Fibroblast of skin of right biceps (primary cell): ENCODE data around the gene KCTD18.

Experiments used
- DNase-seq: peaks from one replicate; pipeline ENCODE4 v3.0.0-alpha.2; 2013

Gene KCTD18

DNA sequence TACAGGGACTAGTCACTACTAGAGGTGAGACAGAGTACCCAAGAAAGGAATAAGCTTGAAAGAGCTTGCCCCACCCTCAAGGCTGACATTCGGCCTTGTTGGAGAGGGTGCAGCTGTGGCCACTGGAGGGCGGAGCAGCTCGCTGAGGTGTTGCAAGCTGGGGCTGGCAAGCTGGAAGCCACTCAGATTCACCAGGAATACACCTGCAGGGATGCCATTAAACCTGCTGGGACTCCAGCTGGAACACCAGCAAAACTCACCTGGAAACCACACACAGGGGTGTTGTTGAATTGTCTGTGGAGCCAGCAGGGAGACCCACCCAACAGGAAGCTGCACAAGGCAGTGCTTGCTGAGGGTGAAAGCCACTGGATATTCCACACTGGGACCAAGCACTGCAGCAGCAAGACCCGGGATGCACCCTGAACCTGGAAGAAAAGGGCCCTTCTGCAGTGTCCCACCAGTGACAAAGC lies 26.1 kb downstream of the KCTD18 start:
- DNase-seq: peak; percentile 15

DNA sequence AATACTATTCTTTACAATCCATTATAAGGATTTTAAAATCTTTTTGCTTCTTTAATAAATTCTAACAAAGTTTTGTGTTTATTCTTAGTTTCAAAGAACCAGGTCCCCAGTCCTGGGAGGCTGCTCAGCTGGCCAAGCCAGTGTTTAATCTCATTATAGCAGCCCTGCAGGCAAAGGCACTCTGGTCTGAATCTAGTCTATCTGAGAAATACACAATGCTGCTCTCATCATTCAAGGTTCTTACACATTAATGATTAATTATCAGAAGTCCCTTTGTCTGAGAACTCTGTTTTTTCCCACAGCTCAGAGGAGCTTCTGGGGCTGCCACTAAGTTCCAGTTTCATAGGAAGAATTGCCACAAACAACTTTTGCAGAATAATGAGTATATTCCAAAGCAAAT lies 27.7 kb downstream of the KCTD18 start:
- no peak for DNase-seq

GRCh38 chr2:200479692-200480265 lies 30.1 kb downstream of the KCTD18 start:
- peak; percentile 82 for DNase-seq

- DNase-seq: no peak
Observed at GRCh38 chr2:200477667-200478131, 32.2 kb downstream of the KCTD18 start.

- no peak for DNase-seq
Observed at GRCh38 chr2:200476836-200477235, 33.0 kb downstream of the KCTD18 start.

GRCh38 chr2:200475795-200476194 lies 34.1 kb downstream of the KCTD18 start:
- DNase-seq: no peak

DNA sequence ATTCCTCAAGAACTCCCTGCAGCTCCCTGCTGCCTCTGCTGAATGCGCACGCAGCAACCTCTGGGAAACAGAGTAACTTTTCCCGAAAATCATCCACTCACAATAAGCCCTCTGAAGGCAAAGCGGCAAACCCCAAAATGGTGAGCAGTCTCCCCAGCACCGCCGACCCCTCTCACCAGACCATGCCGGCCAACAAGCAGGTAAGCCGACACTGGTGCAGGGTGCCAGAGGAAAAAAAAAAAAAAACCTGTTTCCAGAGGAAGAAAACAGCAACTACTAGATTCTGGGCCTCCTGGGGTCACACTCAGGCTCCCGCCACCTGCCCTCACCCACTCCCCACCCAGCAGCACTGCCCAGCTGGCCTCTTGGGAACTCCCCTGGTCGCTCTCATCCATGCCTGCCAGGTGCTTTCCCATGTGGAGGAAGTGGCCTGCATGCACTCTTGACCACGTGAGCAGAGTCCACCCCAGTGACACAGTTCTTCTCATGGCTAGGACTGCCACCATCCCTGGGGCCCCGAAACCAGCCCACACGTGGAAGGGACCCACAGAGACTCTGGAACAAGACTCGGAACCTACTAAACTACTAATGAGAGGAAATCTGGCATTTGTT lies 36.9 kb downstream of the KCTD18 start:
- no peak for DNase-seq

- DNase-seq: no peak
Observed at GRCh38 chr2:200471928-200472645, 37.8 kb downstream of the KCTD18 start.

- peak; percentile 47 for DNase-seq
Observed at GRCh38 chr2:200471324-200471848, 38.5 kb downstream of the KCTD18 start.

DNA sequence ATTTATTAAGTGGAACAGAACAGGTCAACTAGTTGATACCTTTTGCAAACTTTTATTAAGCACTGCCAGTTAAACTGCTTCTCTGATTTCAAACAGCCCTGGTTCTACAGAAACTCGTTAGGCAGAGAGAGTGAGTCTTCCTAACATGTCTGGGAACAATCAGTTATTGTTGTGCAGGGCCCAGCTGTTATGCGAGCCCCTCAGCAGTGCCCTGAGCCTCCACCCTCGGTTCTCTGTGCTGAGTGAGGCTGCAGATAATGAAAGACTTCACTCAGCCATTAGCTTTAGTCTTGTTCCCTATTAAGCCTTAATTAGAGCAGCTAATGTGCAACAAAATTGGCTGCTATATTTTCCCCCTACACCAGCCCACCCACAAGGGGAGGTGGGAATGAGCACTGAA lies 39.6 kb downstream of the KCTD18 start:
- DNase-seq: no peak

GRCh38 chr2:200469708-200470211 lies 40.1 kb downstream of the KCTD18 start:
- DNase-seq: peak; percentile 54

DNA sequence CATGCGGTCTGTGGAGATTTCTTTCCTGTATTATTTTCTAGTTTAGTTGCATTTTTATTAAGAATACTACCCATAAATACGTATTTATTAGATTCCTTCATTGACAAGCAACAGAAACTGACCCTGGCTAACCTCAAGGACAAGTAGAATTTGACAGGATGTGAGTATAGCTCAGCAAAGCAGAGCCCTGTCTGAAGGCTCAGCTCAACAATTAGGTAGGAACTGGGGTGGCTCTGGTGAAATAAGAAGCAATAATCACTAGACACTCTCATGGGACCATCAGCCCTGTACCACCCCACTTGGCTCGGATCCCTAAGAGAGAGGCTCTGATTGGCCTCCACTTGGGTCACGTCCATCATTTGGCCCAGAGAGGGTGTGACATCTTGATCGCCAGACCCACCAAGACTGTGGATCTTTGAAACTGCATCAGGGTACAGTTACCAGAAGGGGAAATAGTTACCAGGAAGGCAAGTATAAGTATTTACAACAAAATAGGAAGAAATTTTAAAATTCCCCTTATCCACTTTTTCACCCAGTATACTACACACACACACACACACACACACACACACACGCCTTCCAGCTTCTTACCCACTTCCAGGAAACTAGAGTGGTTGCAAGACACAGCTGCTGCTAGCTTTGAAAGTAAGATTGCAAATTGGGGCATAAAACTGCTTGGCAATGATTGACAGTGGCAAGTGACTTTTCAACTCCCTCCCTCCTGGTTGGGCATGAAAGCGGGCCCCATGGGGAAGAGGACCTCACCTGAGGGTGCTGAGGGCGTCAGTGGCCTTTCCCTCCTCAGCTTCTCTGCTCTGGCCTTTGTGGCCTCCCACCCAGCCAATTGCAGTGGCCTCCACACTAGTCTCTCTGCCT lies 41.8 kb downstream of the KCTD18 start:
- DNase-seq: no peak

GRCh38 chr2:200466425-200467418 lies 43.1 kb downstream of the KCTD18 start:
- peak; percentile 24 for DNase-seq

- no peak for DNase-seq
Observed at GRCh38 chr2:200463452-200463851, 46.4 kb downstream of the KCTD18 start.

DNA sequence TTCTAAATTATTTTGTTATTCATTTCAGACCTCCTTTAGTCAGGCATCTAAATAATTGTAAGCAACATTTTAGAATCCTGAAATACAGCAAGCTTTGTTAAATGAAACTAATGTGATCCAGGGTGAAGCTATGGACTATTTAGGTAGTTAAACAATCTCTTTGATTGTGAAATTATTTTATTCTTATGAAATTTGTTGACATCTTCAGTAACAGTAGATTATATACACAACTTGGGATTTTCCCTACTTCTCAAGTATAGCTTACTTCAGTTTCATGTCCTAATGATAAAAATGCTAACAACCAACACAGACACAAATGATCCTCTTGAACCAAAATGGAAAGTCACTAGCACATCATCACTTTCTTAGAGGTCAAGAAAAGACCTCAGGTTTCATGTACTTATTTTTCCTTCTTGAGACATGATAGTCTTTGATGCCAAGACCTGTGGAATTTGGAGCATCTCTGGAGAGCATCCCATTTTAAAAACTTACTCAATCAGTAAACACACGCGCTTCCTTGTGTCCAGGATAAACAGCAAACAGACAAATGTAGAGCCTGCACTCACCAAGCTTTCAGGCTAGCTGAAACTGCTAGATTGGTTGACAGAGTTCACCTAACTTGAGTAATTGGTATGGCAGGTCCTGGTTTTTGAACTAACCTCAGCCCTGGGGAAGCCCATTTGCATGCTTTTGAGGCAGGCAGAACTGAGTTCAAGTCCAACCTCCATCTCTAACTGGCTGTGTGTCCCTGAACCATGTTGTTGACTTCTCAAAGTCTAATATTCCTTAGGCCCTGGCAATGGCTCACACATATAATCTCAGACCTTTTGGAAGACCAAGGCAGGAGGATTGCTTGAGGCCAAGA lies 47.8 kb downstream of the KCTD18 start:
- no peak for DNase-seq

GRCh38 chr2:200459101-200459500 lies 50.8 kb downstream of the KCTD18 start:
- DNase-seq: no peak

- no peak for DNase-seq
Observed at GRCh38 chr2:200456567-200456966, 53.3 kb downstream of the KCTD18 start.

DNA sequence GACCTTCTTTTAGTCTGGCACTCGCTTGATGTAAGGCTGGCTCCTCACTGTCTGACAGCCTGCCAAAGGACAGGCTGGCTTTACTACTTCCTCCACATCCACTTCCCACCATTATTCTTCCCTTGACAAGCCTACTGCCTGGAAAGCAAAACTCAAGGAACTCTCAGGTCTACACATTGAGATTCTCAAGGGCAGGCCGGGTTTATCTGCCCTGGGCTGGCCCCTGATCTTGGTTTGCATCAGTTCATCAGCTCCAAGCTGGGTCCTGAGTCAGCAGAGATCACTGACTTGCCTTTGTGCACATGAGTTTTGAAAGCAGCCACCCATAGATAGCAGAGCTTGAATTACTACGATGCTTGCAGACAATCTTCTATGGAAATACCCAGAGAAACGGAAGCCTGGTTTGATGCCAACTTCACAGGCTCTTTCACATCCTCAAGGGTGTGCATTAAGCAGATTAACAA lies 53.9 kb downstream of the KCTD18 start:
- DNase-seq: no peak

DNA sequence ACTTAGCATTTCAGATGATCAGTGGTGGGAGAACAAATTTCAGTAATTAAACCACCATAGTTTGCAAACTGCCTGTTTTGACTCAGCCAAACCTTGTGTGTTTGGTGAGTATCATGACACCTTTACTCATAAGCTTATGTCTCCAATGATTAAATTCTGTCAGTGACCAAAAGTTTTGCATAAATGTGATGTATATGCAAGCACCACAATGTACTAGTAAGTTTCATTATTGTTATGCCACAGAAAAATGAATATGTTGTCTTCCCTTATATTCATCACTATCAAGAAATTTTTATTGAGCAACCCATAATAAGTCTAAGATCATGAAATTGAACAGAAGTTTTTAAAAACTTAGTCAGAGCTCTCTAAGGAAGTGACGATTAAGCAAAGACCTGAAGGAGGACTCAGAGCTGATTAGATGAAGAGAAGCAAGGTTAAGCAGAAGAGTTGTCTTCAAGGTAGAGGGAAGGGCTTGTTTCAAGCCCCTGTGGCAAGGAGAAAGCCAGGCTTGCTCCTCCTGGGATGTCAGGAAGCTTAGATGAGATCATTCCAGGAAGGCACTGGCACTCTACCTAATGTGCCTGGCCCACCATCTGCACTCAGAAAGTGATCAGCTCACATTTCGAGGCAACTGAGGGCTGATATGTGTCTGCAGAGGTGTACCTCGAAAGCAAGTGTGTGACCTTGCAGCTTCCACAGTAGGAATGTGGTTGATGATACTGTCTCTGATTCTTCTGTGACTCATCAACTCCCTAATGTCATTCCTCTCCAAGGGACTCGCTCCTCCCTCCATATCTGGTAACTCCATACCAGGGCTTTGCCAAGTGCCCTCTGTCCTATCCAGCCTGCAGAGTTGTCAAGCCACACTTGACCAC lies 54.7 kb downstream of the KCTD18 start:
- peak; percentile 76 for DNase-seq
